Activated naive CD8-positive, alpha-beta T cell (primary cell): ENCODE data around the gene FXR1.

ENCODE experiments used
- H3K27ac Mint-ChIP-seq: one replicate; pipeline ENCODE4 v1.8.0; 2021; ENCODE audit warnings: mixed read lengths
- H3K27me3 Mint-ChIP-seq: one replicate; pipeline ENCODE4 v1.8.0; 2021; ENCODE audit warnings: mixed read lengths
- H3K36me3 Mint-ChIP-seq: one replicate; pipeline ENCODE4 v1.8.0; 2021; ENCODE audit warnings: mixed read lengths
- H3K4me1 Mint-ChIP-seq: one replicate; pipeline ENCODE4 v1.8.0; 2021; ENCODE audit warnings: low read depth, mixed read lengths
- H3K4me3 Mint-ChIP-seq: one replicate; pipeline ENCODE4 v1.8.0; 2021; ENCODE audit warnings: mild to moderate bottlenecking, mixed read lengths
- H3K9me3 Mint-ChIP-seq: one replicate; pipeline ENCODE4 v1.8.0; 2021; ENCODE audit warnings: low read depth, mixed read lengths

FXR1 gene

GRCh38 chr3:180918542-180918941 is 6.1 kb downstream of the FXR1 start:
- Mint-ChIP-seq H3K4me1 (peaks cover 85% of the 10 kb centered on the region), H3K9me3 (no peaks in the 10 kb centered on the region), H3K4me3 (peak overlapping the region; percentile 13), H3K27ac (peak overlapping the region; percentile 54), H3K27me3 (no peaks in the 10 kb centered on the region), H3K36me3 (no peaks in the 10 kb centered on the region)

DNA sequence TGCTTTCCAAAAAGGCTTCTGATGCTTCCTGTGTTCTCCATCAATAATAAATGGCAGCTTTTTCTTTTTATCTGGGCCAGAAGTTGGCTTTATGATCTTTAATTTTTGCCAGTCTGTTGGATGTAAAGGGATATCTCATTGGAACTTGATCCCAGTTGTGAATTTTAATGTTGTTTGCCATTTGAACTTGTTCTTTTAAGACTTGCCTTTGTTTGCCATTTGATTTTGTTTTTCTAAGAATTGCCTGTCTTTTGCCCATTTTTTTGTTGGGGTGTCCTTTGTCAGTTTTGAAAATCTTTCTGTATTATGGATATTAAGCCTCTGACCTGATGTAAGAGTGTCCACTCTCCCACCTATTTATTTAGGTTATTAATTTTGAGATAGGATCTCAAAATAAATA is 9.8 kb downstream of the FXR1 start:
- Mint-ChIP-seq H3K27ac (peak overlapping the region; percentile 75), H3K4me3 (peak overlapping the region; percentile 12), H3K9me3 (no peaks in the 10 kb centered on the region), H3K36me3 (peaks cover 2% of the 10 kb centered on the region), H3K27me3 (no peaks in the 10 kb centered on the region), H3K4me1 (peaks cover 85% of the 10 kb centered on the region)

DNA sequence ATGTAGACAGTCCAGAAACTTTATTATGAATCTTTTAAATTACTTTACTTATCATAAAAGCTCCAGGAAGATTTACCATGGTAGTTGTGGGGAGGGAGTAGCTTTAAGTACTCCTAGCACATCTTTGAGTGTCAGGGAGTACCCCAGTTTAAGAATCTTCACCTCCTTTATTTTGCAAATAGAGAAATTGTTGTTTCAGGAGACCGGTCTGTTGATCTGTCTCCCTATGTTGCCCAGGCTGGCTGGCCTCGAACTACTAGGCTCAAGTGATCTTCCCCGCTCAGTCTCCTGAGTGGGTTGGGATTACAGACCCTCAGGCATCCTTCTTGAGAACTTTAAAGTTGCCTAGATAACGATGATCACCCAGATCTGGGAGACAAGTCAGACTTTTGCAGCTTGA is 11.1 kb downstream of the FXR1 start:
- Mint-ChIP-seq H3K9me3 (no peaks in the 10 kb centered on the region), H3K4me1 (peaks cover 85% of the 10 kb centered on the region), H3K27ac (peak overlapping the region; percentile 58), H3K36me3 (peaks cover 5% of the 10 kb centered on the region), H3K4me3 (no peak overlapping the region), H3K27me3 (no peaks in the 10 kb centered on the region)

DNA sequence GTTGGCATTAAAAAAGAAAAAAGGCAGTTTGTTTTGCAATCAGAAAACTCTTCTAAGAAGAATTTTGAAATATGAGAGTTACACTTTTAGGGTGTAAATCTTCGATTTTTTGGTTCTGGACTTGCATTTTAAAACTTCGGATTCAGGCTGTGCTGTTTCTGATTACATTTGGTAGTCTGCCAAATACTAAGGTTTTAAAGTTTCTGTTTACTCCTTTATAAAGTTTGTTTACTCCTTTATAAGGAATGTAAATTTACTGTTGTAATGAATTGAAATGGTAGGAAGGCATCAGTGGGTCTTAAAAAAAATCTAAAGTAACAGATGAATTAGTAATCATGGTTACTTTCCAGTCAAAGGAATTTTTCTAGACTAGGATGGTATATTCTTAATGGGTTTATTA is 14.1 kb downstream of the FXR1 start:
- Mint-ChIP-seq H3K36me3 (peaks cover 5% of the 10 kb centered on the region), H3K4me1 (peaks cover 85% of the 10 kb centered on the region), H3K27ac (no peak overlapping the region), H3K4me3 (no peak overlapping the region), H3K27me3 (no peaks in the 10 kb centered on the region), H3K9me3 (no peaks in the 10 kb centered on the region)

DNA sequence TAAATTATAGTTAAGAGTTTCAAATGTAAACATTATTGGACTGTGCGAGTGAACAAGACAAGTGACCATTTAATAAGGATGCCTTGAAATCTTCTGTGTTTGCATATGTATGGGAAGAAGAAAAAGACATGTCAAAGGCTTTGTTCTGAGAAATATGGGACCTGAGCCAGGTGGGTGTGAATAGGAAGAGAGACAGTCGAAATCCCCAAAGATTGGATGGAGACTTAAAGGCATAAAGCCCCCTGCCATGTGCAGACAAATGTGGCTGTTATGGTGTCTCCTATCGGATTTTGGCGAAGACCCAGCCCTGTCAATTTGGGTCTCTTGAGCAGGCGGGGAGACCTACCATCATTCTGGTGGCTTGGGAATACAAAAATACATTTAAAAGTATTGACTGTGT is 16.9 kb downstream of the FXR1 start:
- Mint-ChIP-seq H3K4me1 (peaks cover 78% of the 10 kb centered on the region), H3K27ac (no peak overlapping the region), H3K36me3 (peaks cover 4% of the 10 kb centered on the region), H3K27me3 (no peaks in the 10 kb centered on the region), H3K4me3 (no peak overlapping the region), H3K9me3 (no peaks in the 10 kb centered on the region)

GRCh38 chr3:180930526-180930925 is 18.1 kb downstream of the FXR1 start:
- Mint-ChIP-seq H3K36me3 (peaks cover 3% of the 10 kb centered on the region), H3K27me3 (no peaks in the 10 kb centered on the region), H3K27ac (peak overlapping the region; percentile 64), H3K4me1 (peaks cover 69% of the 10 kb centered on the region), H3K9me3 (no peaks in the 10 kb centered on the region), H3K4me3 (no peak overlapping the region)

- peaks cover 52% of the 10 kb centered on the region for H3K4me1 Mint-ChIP-seq
These were observed 20.3 kb downstream of the FXR1 start for GRCh38 chr3:180932819-180933218.

DNA sequence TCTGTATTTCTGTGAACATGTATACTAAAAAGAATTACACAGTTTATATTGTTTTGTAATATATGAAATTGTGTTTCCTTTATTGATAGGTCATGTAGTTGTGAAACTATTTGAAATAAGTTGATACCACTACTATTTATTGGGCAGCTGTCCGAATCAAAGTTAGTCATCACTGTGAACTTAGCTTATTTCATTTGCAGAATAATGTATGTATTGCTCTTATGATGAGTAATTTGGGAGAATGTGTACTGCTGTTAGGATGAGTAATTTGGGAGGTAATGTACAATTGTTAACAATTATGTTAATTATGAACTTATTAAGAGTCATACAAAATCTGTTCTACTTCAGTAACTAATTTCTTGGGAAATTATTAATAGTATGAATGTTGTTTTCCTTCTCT is 22.2 kb downstream of the FXR1 start:
- no peaks in the 10 kb centered on the region for H3K27me3 Mint-ChIP-seq
- H3K9me3 Mint-ChIP-seq = no peaks in the 10 kb centered on the region
- H3K4me1 Mint-ChIP-seq = peaks cover 41% of the 10 kb centered on the region
- H3K27ac Mint-ChIP-seq = no peak overlapping the region
- H3K4me3 Mint-ChIP-seq = no peak overlapping the region
- H3K36me3 Mint-ChIP-seq = no peaks in the 10 kb centered on the region

More at GRCh38 chr3:180932819-180933218, 20.3 kb downstream of the FXR1 start:
- Mint-ChIP-seq H3K27ac (no peak overlapping the region), H3K27me3 (no peaks in the 10 kb centered on the region), H3K36me3 (peaks cover under 1% of the 10 kb centered on the region), H3K4me3 (no peak overlapping the region), H3K9me3 (no peaks in the 10 kb centered on the region)

DNA sequence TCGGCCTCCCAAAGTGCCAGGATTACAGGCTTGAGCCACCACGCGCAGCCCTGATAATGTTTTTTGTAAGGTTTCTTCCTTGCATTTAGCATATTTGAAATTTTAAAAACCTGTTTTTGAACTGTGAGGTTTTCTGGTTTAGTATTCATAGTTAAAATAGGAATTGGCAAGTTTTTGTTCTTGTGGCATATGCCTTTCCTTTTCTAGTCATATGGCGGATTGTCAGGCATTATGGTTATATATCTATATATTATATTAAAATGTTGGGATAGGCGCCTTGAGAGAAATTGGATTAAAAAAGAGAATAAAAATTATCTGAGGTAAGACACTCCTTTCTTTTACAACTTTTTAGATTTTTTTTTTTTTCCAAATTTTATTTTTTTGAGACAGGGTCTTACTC is 28.4 kb downstream of the FXR1 start:
- H3K4me3 Mint-ChIP-seq = no peak overlapping the region
- H3K36me3 Mint-ChIP-seq = peaks cover 8% of the 10 kb centered on the region
- no peak overlapping the region for H3K27ac Mint-ChIP-seq
- no peaks in the 10 kb centered on the region for H3K27me3 Mint-ChIP-seq
- H3K4me1 Mint-ChIP-seq = peaks cover 9% of the 10 kb centered on the region
- H3K9me3 Mint-ChIP-seq = no peaks in the 10 kb centered on the region

DNA sequence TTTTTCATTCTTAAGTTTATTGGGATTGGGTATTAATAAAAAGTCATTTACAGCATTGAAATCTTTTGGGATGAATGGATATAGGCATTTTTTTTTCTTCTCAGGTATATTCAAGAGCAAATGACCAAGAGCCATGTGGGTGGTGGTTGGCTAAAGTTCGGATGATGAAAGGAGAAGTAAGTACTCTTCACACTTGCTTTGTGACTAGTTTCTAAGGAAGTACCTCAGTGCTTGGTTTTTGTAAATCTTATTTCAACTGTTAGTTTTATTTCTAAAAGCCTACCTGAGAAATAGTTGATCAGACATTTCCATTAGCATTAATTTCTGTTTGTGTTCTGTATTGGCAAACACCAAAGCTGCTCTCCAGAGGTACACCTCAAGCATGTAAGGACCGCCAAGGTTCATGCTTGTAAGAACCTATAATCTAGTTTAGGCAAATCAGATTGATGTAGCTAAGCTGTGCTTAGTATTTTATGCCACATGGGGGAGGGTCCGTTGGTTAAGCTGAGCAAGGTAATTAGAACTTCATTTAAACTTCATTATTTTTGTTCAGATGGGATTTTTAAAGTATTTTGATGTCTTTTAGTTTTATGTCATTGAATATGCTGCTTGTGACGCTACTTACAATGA is 35.4 kb downstream of the FXR1 start:
- H3K27me3 Mint-ChIP-seq = no peaks in the 10 kb centered on the region
- no peak overlapping the region for H3K4me3 Mint-ChIP-seq
- peaks cover 3% of the 10 kb centered on the region for H3K4me1 Mint-ChIP-seq
- peaks cover 2% of the 10 kb centered on the region for H3K36me3 Mint-ChIP-seq
- H3K9me3 Mint-ChIP-seq = no peaks in the 10 kb centered on the region
- no peak overlapping the region for H3K27ac Mint-ChIP-seq

DNA sequence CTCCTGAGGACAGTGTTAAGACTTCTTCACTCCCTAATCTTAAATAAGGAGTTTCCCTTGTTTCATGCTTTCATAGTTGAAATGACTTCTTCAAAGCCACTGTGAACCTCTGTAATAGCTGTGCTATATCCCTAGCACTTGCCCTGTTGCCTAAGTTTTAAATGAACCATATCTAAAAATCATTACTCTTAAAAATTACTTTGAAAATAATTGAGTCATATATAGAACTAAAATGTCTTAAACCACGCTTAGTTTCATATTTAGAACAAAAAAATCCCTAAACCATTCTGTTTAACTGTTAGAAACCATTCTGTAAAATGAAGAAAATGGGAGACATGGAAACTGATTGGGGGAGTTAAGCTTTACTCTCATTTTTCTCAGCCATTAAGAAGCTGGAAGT is 47.2 kb downstream of the FXR1 start:
- peak overlapping the region; percentile 75 for H3K27ac Mint-ChIP-seq
- H3K4me3 Mint-ChIP-seq = no peak overlapping the region

DNA sequence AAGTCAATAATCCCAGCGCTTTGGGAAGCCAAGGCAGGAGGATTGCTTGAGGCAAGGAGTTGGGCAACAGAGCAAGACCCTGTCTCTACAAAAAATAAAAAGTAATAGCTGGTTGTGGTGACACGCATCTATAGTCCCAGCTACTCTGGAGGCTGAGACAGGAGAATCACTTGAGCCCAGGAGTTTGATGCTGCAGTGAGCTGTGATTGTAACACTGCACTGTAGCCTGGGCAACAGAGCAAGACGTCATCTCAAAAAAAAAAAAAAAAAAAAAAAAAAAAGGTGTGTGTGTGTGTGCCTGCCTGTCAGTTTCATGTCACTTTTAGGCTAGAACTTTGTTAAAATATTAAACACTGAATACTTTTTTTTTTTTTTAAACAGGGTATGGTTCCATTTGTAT is 48.6 kb downstream of the FXR1 start:
- H3K36me3 Mint-ChIP-seq = peaks cover 12% of the 10 kb centered on the region
- H3K4me3 Mint-ChIP-seq = no peak overlapping the region
- no peaks in the 10 kb centered on the region for H3K9me3 Mint-ChIP-seq
- peaks cover 11% of the 10 kb centered on the region for H3K4me1 Mint-ChIP-seq
- no peaks in the 10 kb centered on the region for H3K27me3 Mint-ChIP-seq
- H3K27ac Mint-ChIP-seq = no peak overlapping the region

More for the DNA sequence above, 47.2 kb downstream of the FXR1 start:
- H3K36me3 Mint-ChIP-seq = peaks cover 12% of the 10 kb centered on the region
- no peaks in the 10 kb centered on the region for H3K27me3 Mint-ChIP-seq
- H3K4me1 Mint-ChIP-seq = peaks cover 15% of the 10 kb centered on the region
- no peaks in the 10 kb centered on the region for H3K9me3 Mint-ChIP-seq

- H3K36me3 Mint-ChIP-seq = peaks cover 12% of the 10 kb centered on the region
- H3K27me3 Mint-ChIP-seq = no peaks in the 10 kb centered on the region
- H3K4me3 Mint-ChIP-seq = no peak overlapping the region
- H3K27ac Mint-ChIP-seq = peak overlapping the region; percentile 66
- H3K4me1 Mint-ChIP-seq = peaks cover 11% of the 10 kb centered on the region
- H3K9me3 Mint-ChIP-seq = no peaks in the 10 kb centered on the region
These were observed 49.1 kb downstream of the FXR1 start for GRCh38 chr3:180961552-180961951.

DNA sequence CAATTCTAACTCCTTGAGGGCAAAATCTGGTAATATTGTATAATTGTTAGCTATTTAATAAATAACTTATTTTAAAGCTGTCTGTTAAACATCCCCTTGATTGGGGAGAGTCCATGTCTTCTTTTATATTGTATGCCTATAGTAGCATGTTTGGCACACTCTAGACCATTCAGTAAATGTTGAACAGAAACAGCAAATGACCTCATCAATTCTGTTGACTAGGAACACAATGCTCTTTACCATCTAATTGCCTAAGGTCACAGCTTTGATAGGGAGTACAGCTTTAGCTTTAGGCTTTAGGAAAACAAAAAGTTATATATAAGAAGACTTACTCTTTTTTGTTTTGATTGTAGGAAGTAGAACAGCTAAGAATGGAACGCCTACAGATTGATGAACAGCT is 50.1 kb downstream of the FXR1 start:
- Mint-ChIP-seq H3K9me3 (no peaks in the 10 kb centered on the region), H3K4me3 (no peak overlapping the region), H3K4me1 (peaks cover 11% of the 10 kb centered on the region), H3K27me3 (no peaks in the 10 kb centered on the region), H3K36me3 (peaks cover 10% of the 10 kb centered on the region), H3K27ac (no peak overlapping the region)

- H3K4me3 Mint-ChIP-seq = no peak overlapping the region
- H3K36me3 Mint-ChIP-seq = peaks cover 2% of the 10 kb centered on the region
- H3K4me1 Mint-ChIP-seq = peaks cover 2% of the 10 kb centered on the region
- H3K27me3 Mint-ChIP-seq = no peaks in the 10 kb centered on the region
- no peaks in the 10 kb centered on the region for H3K9me3 Mint-ChIP-seq
- no peak overlapping the region for H3K27ac Mint-ChIP-seq
These were observed 58.5 kb downstream of the FXR1 start for GRCh38 chr3:180970931-180971330.

DNA sequence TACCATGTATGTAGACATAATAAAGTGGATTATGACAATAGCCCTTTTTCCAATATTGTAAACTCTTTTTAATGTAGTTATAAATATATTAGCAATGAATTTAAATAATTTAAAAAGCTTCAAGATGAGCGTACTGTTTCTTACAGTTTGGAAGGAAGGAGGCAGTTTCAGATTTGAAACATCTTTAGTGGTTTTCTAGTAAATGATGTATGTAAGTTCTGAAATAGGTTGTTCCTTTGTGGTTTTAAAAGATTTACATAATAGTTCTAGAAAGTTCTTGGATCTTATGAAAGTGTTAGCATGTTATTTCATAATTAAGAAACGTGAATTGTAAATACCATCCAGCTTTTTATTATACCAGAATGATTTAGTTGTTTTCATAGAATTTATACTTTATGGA is 61.1 kb downstream of the FXR1 start:
- peaks cover 3% of the 10 kb centered on the region for H3K4me1 Mint-ChIP-seq
- peaks cover 2% of the 10 kb centered on the region for H3K36me3 Mint-ChIP-seq
- no peak overlapping the region for H3K4me3 Mint-ChIP-seq
- H3K27ac Mint-ChIP-seq = no peak overlapping the region
- no peaks in the 10 kb centered on the region for H3K9me3 Mint-ChIP-seq
- no peaks in the 10 kb centered on the region for H3K27me3 Mint-ChIP-seq
